NCI-H2196 (cell line): ENCODE results near the gene SLC22A14.
A peak's percentile ranks its signal among the peaks of the same experiment; 100 is the strongest.

ENCODE experiments used
- DNase-seq: peaks from one replicate; lab custom pipeline; 2025; ENCODE audit not compliant: unreplicated experiment; lab: John Stamatoyannopoulos, UW

Gene SLC22A14

GRCh38 chr3:38337703-38338102 lies 55.6 kb downstream of the SLC22A14 start:
- DNase-seq = no peak

- peak; percentile 1 for DNase-seq
Measured at GRCh38 chr3:38343797-38344594, 61.9 kb downstream of the SLC22A14 start.

- no peak for DNase-seq
Measured at GRCh38 chr3:38345879-38346586, 63.9 kb downstream of the SLC22A14 start.

- DNase-seq = peak; percentile 74
Measured at GRCh38 chr3:38346587-38347410, 64.7 kb downstream of the SLC22A14 start, which contains the start of gene XYLB. Gene XYLB, plus strand, starts transcription at chr3:38346785. Its CDS starts 84 bp downstream, at chr3:38346869.

- no peak for DNase-seq
Measured at GRCh38 chr3:38347421-38348200, 65.5 kb downstream of the SLC22A14 start.

- DNase-seq = no peak
Measured at GRCh38 chr3:38348903-38349302, 66.8 kb downstream of the SLC22A14 start.

GRCh38 chr3:38349684-38350359 lies 67.7 kb downstream of the SLC22A14 start:
- no peak for DNase-seq

GRCh38 chr3:38353151-38353550 lies 71.1 kb downstream of the SLC22A14 start:
- no peak for DNase-seq

- DNase-seq = peak; percentile 5
Measured at GRCh38 chr3:38354588-38355330, 72.7 kb downstream of the SLC22A14 start.

- DNase-seq = no peak
Measured at GRCh38 chr3:38359038-38359437, 76.9 kb downstream of the SLC22A14 start.

GRCh38 chr3:38360345-38360744 lies 78.3 kb downstream of the SLC22A14 start:
- no peak for DNase-seq

- DNase-seq = no peak
Measured at GRCh38 chr3:38361496-38361895, 79.4 kb downstream of the SLC22A14 start.

GRCh38 chr3:38362825-38363224 lies 80.7 kb downstream of the SLC22A14 start:
- no peak for DNase-seq

- DNase-seq = no peak
Measured at GRCh38 chr3:38364721-38365400, 82.8 kb downstream of the SLC22A14 start.

GRCh38 chr3:38365469-38366062 lies 83.5 kb downstream of the SLC22A14 start:
- DNase-seq = no peak

- DNase-seq = no peak
Measured at GRCh38 chr3:38366082-38366481, 84.0 kb downstream of the SLC22A14 start.

GRCh38 chr3:38367779-38368178 lies 85.7 kb downstream of the SLC22A14 start:
- DNase-seq = no peak
